ENCODE results near the gene SIK2.
A peak's percentile ranks its signal among the peaks of the same experiment; 100 is the strongest.

The SIK2 gene

GRCh38 chr11:111617286-111617685 is 15.0 kb downstream of the SIK2 start:
- H3K4me1 ChIP-seq (ENCODE audit: control insufficient read depth, insufficient read depth, low read length, poor library complexity, severe bottlenecking) = no peaks in the 10 kb centered on the region
- no peak for DNase-seq
- H3K36me3 ChIP-seq (ENCODE audit: control insufficient read depth, insufficient read depth, low read length) = no peaks in the 10 kb centered on the region
- no peak overlapping the region for H3K4me3 ChIP-seq (ENCODE audit: insufficient read depth, low read depth, low read length, poor library complexity, severe bottlenecking)
- H3K27me3 ChIP-seq (replicated peaks; ENCODE audit: control insufficient read depth, insufficient read depth, low read length, poor library complexity, severe bottlenecking) = no peaks in the 10 kb centered on the region
- H3K9me3 ChIP-seq (ENCODE audit: control insufficient read depth, low read length) = no peaks in the 10 kb centered on the region
- no peak overlapping the region for H3K27ac ChIP-seq (ENCODE audit: insufficient read depth, low read length, poor library complexity, severe bottlenecking)

- H3K27ac ChIP-seq (ENCODE audit: insufficient read depth, low read length, poor library complexity, severe bottlenecking) = no peak overlapping the region
- H3K4me1 ChIP-seq (ENCODE audit: control insufficient read depth, insufficient read depth, low read length, poor library complexity, severe bottlenecking) = no peaks in the 10 kb centered on the region
- peaks cover 4% of the 10 kb centered on the region for H3K36me3 ChIP-seq (ENCODE audit: control insufficient read depth, insufficient read depth, low read length)
These were observed 18.3 kb downstream of the SIK2 start for GRCh38 chr11:111620518-111620917.

GRCh38 chr11:111623527-111624030 is 21.3 kb downstream of the SIK2 start:
- H3K27ac ChIP-seq (ENCODE audit: insufficient read depth, low read length, poor library complexity, severe bottlenecking) = no peak overlapping the region
- no peaks in the 10 kb centered on the region for H3K27me3 ChIP-seq (replicated peaks; ENCODE audit: control insufficient read depth, insufficient read depth, low read length, poor library complexity, severe bottlenecking)
- no peaks in the 10 kb centered on the region for H3K4me1 ChIP-seq (ENCODE audit: control insufficient read depth, insufficient read depth, low read length, poor library complexity, severe bottlenecking)
- no peak overlapping the region for H3K4me3 ChIP-seq (ENCODE audit: insufficient read depth, low read depth, low read length, poor library complexity, severe bottlenecking)
- DNase-seq = no peak
- H3K9me3 ChIP-seq (ENCODE audit: control insufficient read depth, low read length) = no peaks in the 10 kb centered on the region
- peaks cover 4% of the 10 kb centered on the region for H3K36me3 ChIP-seq (ENCODE audit: control insufficient read depth, insufficient read depth, low read length)

More at GRCh38 chr11:111620518-111620917, 18.3 kb downstream of the SIK2 start:
- Histone ChIP-seq H3K27me3 (replicated peaks; ENCODE audit: control insufficient read depth, insufficient read depth, low read length, poor library complexity, severe bottlenecking) (no peaks in the 10 kb centered on the region), H3K9me3 (ENCODE audit: control insufficient read depth, low read length) (no peaks in the 10 kb centered on the region), H3K4me3 (ENCODE audit: insufficient read depth, low read depth, low read length, poor library complexity, severe bottlenecking) (no peak overlapping the region)
- no peak for DNase-seq

DNA sequence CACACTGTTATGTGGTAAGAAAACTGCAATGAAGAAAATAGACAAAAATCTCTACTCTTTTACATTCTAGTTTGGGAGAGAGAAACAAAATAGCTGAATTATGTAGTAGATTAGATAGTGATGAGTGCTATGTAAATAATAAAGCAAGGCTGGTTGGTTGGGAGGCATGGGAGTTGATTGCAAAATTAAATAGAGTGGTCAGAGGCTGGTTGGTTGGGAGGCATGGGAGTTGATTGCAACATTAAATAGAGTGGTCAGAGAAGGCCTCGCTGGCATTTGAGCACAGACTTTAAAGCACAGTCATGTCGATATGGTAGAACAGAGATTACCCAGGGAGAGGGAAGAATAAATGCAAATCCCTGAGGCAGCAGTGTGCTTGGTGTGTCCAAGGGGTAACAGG is 22.4 kb downstream of the SIK2 start:
- no peaks in the 10 kb centered on the region for H3K4me1 ChIP-seq (ENCODE audit: control insufficient read depth, insufficient read depth, low read length, poor library complexity, severe bottlenecking)
- no peaks in the 10 kb centered on the region for H3K9me3 ChIP-seq (ENCODE audit: control insufficient read depth, low read length)
- no peak overlapping the region for H3K27ac ChIP-seq (ENCODE audit: insufficient read depth, low read length, poor library complexity, severe bottlenecking)
- H3K27me3 ChIP-seq (replicated peaks; ENCODE audit: control insufficient read depth, insufficient read depth, low read length, poor library complexity, severe bottlenecking) = no peaks in the 10 kb centered on the region
- peaks cover 4% of the 10 kb centered on the region for H3K36me3 ChIP-seq (ENCODE audit: control insufficient read depth, insufficient read depth, low read length)
- no peak overlapping the region for H3K4me3 ChIP-seq (ENCODE audit: insufficient read depth, low read depth, low read length, poor library complexity, severe bottlenecking)
- DNase-seq = no peak

GRCh38 chr11:111627591-111627990 is 25.3 kb downstream of the SIK2 start:
- Histone ChIP-seq H3K4me3 (ENCODE audit: insufficient read depth, low read depth, low read length, poor library complexity, severe bottlenecking) (no peak overlapping the region), H3K9me3 (ENCODE audit: control insufficient read depth, low read length) (no peaks in the 10 kb centered on the region), H3K27me3 (replicated peaks; ENCODE audit: control insufficient read depth, insufficient read depth, low read length, poor library complexity, severe bottlenecking) (no peaks in the 10 kb centered on the region), H3K4me1 (ENCODE audit: control insufficient read depth, insufficient read depth, low read length, poor library complexity, severe bottlenecking) (no peaks in the 10 kb centered on the region), H3K27ac (ENCODE audit: insufficient read depth, low read length, poor library complexity, severe bottlenecking) (no peak overlapping the region), H3K36me3 (ENCODE audit: control insufficient read depth, insufficient read depth, low read length) (peaks cover 4% of the 10 kb centered on the region)
- DNase-seq = no peak

- H3K9me3 ChIP-seq (ENCODE audit: control insufficient read depth, low read length) = no peaks in the 10 kb centered on the region
- no peak for DNase-seq
These were observed 27.2 kb downstream of the SIK2 start for GRCh38 chr11:111629499-111629898.

DNA sequence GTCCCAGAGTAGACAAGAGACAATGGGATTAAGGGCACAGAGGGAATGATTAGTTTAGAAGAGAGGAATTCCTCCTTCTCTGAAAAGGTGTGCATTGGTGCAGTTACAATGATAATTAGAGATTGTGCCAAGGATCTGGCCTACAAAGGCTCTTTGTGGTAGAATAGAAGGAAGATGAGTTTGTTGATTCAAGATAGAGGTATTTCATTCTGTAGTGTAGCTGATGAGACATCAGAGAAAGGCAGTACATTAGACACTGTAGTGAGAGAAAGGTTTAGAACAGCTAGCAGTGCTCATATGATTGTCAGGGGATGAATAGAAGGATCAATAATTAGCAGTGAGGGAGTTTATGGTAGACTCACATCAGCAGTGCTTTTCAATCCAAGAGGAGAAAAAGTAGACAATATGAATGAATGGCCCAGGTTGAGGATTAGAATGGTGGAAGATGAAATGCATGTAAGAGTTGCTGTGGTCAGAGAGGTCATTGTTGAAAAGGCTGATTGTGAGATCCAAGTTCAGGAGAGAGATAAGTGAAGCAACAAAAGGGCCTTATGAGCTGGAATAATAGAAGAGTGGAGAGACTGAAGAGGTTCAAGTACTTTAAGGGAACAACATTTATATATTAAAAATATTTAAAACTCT is 28.9 kb downstream of the SIK2 start:
- no peak for DNase-seq
- no peaks in the 10 kb centered on the region for H3K4me1 ChIP-seq (ENCODE audit: control insufficient read depth, insufficient read depth, low read length, poor library complexity, severe bottlenecking)
- H3K27ac ChIP-seq (ENCODE audit: insufficient read depth, low read length, poor library complexity, severe bottlenecking) = no peak overlapping the region
- H3K27me3 ChIP-seq (replicated peaks; ENCODE audit: control insufficient read depth, insufficient read depth, low read length, poor library complexity, severe bottlenecking) = no peaks in the 10 kb centered on the region
- no peak overlapping the region for H3K4me3 ChIP-seq (ENCODE audit: insufficient read depth, low read depth, low read length, poor library complexity, severe bottlenecking)
- no peaks in the 10 kb centered on the region for H3K9me3 ChIP-seq (ENCODE audit: control insufficient read depth, low read length)
- H3K36me3 ChIP-seq (ENCODE audit: control insufficient read depth, insufficient read depth, low read length) = no peaks in the 10 kb centered on the region

More at GRCh38 chr11:111629499-111629898, 27.2 kb downstream of the SIK2 start:
- Histone ChIP-seq H3K36me3 (ENCODE audit: control insufficient read depth, insufficient read depth, low read length) (peaks cover 4% of the 10 kb centered on the region), H3K4me1 (ENCODE audit: control insufficient read depth, insufficient read depth, low read length, poor library complexity, severe bottlenecking) (no peaks in the 10 kb centered on the region), H3K4me3 (ENCODE audit: insufficient read depth, low read depth, low read length, poor library complexity, severe bottlenecking) (no peak overlapping the region), H3K27me3 (replicated peaks; ENCODE audit: control insufficient read depth, insufficient read depth, low read length, poor library complexity, severe bottlenecking) (no peaks in the 10 kb centered on the region), H3K27ac (ENCODE audit: insufficient read depth, low read length, poor library complexity, severe bottlenecking) (no peak overlapping the region)

- H3K9me3 ChIP-seq (ENCODE audit: control insufficient read depth, low read length) = no peaks in the 10 kb centered on the region
- H3K27me3 ChIP-seq (replicated peaks; ENCODE audit: control insufficient read depth, insufficient read depth, low read length, poor library complexity, severe bottlenecking) = no peaks in the 10 kb centered on the region
- no peaks in the 10 kb centered on the region for H3K4me1 ChIP-seq (ENCODE audit: control insufficient read depth, insufficient read depth, low read length, poor library complexity, severe bottlenecking)
- peak overlapping the region; percentile 3 for H3K27ac ChIP-seq (ENCODE audit: insufficient read depth, low read length, poor library complexity, severe bottlenecking)
- H3K36me3 ChIP-seq (ENCODE audit: control insufficient read depth, insufficient read depth, low read length) = no peaks in the 10 kb centered on the region
- H3K4me3 ChIP-seq (ENCODE audit: insufficient read depth, low read depth, low read length, poor library complexity, severe bottlenecking) = no peak overlapping the region
- no peak for DNase-seq
These were observed 29.4 kb downstream of the SIK2 start for GRCh38 chr11:111631666-111632039.

GRCh38 chr11:111632516-111633220 is 30.4 kb downstream of the SIK2 start:
- Histone ChIP-seq H3K36me3 (ENCODE audit: control insufficient read depth, insufficient read depth, low read length) (no peaks in the 10 kb centered on the region), H3K27ac (ENCODE audit: insufficient read depth, low read length, poor library complexity, severe bottlenecking) (no peak overlapping the region), H3K4me3 (ENCODE audit: insufficient read depth, low read depth, low read length, poor library complexity, severe bottlenecking) (no peak overlapping the region), H3K4me1 (ENCODE audit: control insufficient read depth, insufficient read depth, low read length, poor library complexity, severe bottlenecking) (no peaks in the 10 kb centered on the region), H3K27me3 (replicated peaks; ENCODE audit: control insufficient read depth, insufficient read depth, low read length, poor library complexity, severe bottlenecking) (no peaks in the 10 kb centered on the region), H3K9me3 (ENCODE audit: control insufficient read depth, low read length) (no peaks in the 10 kb centered on the region)
- no peak for DNase-seq

DNA sequence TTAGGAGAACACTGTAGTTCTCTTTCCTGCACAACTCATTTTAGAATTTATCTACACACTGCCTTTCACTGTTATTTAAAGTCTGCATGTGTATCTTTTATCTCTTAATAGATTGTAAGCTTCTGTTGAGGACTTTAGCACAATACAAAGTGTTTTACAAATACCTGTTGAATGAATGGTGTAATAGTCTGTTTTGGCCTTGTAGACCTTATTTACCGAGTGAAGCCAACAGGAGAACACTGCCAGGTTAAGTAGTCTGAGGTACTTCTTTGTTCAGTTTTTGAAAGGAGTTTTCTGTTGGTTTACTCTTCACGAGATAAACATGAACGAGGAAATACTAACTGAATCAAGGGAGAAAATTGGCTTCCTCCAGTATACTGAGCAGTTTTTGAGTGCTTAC is 31.0 kb downstream of the SIK2 start:
- H3K36me3 ChIP-seq (ENCODE audit: control insufficient read depth, insufficient read depth, low read length) = no peaks in the 10 kb centered on the region
- H3K4me3 ChIP-seq (ENCODE audit: insufficient read depth, low read depth, low read length, poor library complexity, severe bottlenecking) = no peak overlapping the region
- DNase-seq = no peak
- H3K27ac ChIP-seq (ENCODE audit: insufficient read depth, low read length, poor library complexity, severe bottlenecking) = no peak overlapping the region
- H3K4me1 ChIP-seq (ENCODE audit: control insufficient read depth, insufficient read depth, low read length, poor library complexity, severe bottlenecking) = no peaks in the 10 kb centered on the region
- H3K27me3 ChIP-seq (replicated peaks; ENCODE audit: control insufficient read depth, insufficient read depth, low read length, poor library complexity, severe bottlenecking) = no peaks in the 10 kb centered on the region
- no peaks in the 10 kb centered on the region for H3K9me3 ChIP-seq (ENCODE audit: control insufficient read depth, low read length)
